ENCODE data around the gene POLR2F. TPM values are rescaled to one million over a fixed set of nuclear protein-coding genes. Genes with fewer than 3 reads are reported as not detected.
A peak's percentile ranks its signal among the peaks of the same experiment; 100 is the strongest.

POLR2F gene
- total RNA-seq, 4 donors from 2014 or later, result 60.1 to 66.8 (median 64.1) TPM

DNA sequence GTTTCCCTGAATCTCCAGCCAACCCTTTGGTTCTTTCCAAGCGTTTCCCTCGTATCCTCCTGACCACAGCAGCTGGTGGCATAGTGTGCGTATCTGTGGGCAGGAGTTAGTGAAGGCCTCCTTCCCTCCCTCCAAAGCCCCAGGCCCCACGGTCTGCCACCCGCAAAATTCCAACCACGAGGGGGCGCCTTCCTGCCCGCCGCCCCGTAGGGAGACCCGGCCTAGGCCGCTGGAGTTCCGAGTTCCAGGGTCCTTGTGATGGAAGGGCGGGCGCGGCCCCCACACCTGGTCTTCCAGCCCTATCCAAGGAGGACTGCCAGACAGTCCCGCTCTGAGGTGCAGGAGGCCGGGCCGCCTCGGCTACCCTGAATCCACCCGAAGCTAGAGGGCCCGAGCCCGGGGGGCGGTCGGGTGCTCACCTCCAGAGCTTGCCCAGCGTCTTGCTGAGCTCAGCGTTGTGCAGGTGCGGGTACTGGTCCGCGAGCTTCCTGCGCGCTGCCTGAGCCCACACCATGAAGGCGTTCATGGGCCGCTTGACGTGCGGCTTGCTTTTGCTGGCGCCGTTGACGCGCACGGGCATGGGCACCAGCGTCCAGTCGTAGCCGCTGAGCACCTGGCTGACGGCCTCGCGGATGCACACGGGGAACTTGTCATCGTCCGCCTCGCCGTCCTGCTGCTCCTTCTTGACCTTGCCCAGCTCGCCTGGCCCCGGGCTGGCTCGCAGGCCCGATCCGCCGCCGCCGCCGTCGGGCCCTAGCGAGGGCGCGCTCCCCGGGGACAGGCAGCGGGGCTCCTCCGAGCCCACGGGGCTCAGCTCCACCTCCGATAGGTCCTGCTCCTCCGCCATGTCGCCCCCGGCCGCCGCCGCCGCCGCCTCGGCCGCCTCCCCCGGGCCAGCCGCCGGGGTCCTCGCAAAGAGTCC, 29.7 kb downstream of the POLR2F start:
- Histone ChIP-seq H3K4me1 (no peaks in the 10 kb centered on the region), H3K27me3 (no peaks in the 10 kb centered on the region), H3K27ac (peak overlapping the region; percentile 61), H3K9me3 (no peaks in the 10 kb centered on the region), H3K36me3 (peaks cover 4% of the 10 kb centered on the region), H3K4me3 (peak overlapping the region; percentile 36)
- WGBS, result 70% methylated on average over 49 of the region's 84 CpGs
- TF ChIP-seq POLR2AphosphoS5 (IDR thresholded peaks at IDR 0.05) (no peak), CTCF (IDR thresholded peaks at IDR 0.05) (no peak), EP300 (IDR thresholded peaks at IDR 0.05) (no peak), POLR2A (IDR thresholded peaks at IDR 0.05) (no peak)
- no peak for DNase-seq (ENCODE audit: low spot score in 2 of 2)

GRCh38 chr22:37983860-37984791, 30.6 kb downstream of the POLR2F start, which contains the start of gene SOX10:
Gene SOX10 (minus strand): TSS chr22:37984555. CDS start chr22:37983784, 771 bp downstream.
- Histone ChIP-seq H3K27me3 (no peaks in the 10 kb centered on the region), H3K27ac (peak within 1 kb of the TSS; percentile 61), H3K4me3 (peak within 1 kb of the TSS; percentile 36), H3K9me3 (no peaks in the 10 kb centered on the region), H3K36me3 (peaks cover 4% of the 10 kb centered on the region), H3K4me1 (no peaks in the 10 kb centered on the region)
- no peak for DNase-seq (ENCODE audit: low spot score in 2 of 2)
- TF ChIP-seq CTCF (IDR thresholded peaks at IDR 0.05), result no peak
- no peak for TF ChIP-seq POLR2AphosphoS5 (IDR thresholded peaks at IDR 0.05)
- TF ChIP-seq EP300 (IDR thresholded peaks at IDR 0.05), result no peak
- no peak for TF ChIP-seq POLR2A (IDR thresholded peaks at IDR 0.05)
- WGBS, result 84% methylated on average over 25 of the region's 42 CpGs

- H3K4me3 ChIP-seq, result peak overlapping the region; percentile 36
- no peaks in the 10 kb centered on the region for H3K4me1 ChIP-seq
- WGBS, result 73% methylated on average over 9 of the region's 9 CpGs
- TF ChIP-seq POLR2AphosphoS5 (IDR thresholded peaks at IDR 0.05) (no peak), EP300 (IDR thresholded peaks at IDR 0.05) (no peak), POLR2A (IDR thresholded peaks at IDR 0.05) (no peak), CTCF (IDR thresholded peaks at IDR 0.05) (no peak)
- peaks cover 4% of the 10 kb centered on the region for H3K36me3 ChIP-seq
- no peaks in the 10 kb centered on the region for H3K27me3 ChIP-seq
- no peaks in the 10 kb centered on the region for H3K9me3 ChIP-seq
- peak overlapping the region; percentile 61 for H3K27ac ChIP-seq
- DNase-seq (ENCODE audit: low spot score in 2 of 2), result no peak
Measured at GRCh38 chr22:37985050-37985585, 31.6 kb downstream of the POLR2F start.

GRCh38 chr22:37985751-37986281, 32.3 kb downstream of the POLR2F start:
- peak overlapping the region; percentile 19 for H3K4me3 ChIP-seq
- no peaks in the 10 kb centered on the region for H3K4me1 ChIP-seq
- H3K27ac ChIP-seq, result peak overlapping the region; percentile 61
- 92% methylated on average over 27 of the region's 27 CpGs for WGBS
- no peaks in the 10 kb centered on the region for H3K27me3 ChIP-seq
- H3K9me3 ChIP-seq, result no peaks in the 10 kb centered on the region
- DNase-seq (ENCODE audit: low spot score in 2 of 2), result no peak
- peaks cover 4% of the 10 kb centered on the region for H3K36me3 ChIP-seq
- TF ChIP-seq EP300 (IDR thresholded peaks at IDR 0.05) (no peak), POLR2AphosphoS5 (IDR thresholded peaks at IDR 0.05) (no peak), CTCF (IDR thresholded peaks at IDR 0.05) (no peak), POLR2A (IDR thresholded peaks at IDR 0.05) (no peak)

Data from suprapubic skin (tissue), 4 donors.